HEK293 (cell line): ENCODE data around the gene COX20.

ENCODE experiments used
- YY2 ChIP-seq: fragments of 450-650 bp; formaldehyde crosslinking; IDR thresholded peaks from 2 replicates; pipeline ENCODE4 v1.5.1; 2016; ENCODE audit warnings: missing biosample characterization, missing genetic modification characterization
- ZFP69B ChIP-seq: fragments of 450-650 bp; formaldehyde crosslinking; IDR thresholded peaks from 2 replicates; pipeline ENCODE4 v1.5.1; 2016; ENCODE audit warnings: missing biosample characterization, missing genetic modification characterization
- ZNF266 ChIP-seq: fragments of 450-650 bp; formaldehyde crosslinking; IDR thresholded peaks from 2 replicates; pipeline ENCODE4 v1.5.1; 2016; ENCODE audit warnings: missing biosample characterization, missing genetic modification characterization, low read depth
- ZNF501 ChIP-seq: fragments of 450-650 bp; formaldehyde crosslinking; IDR thresholded peaks from 2 replicates; pipeline ENCODE4 v1.5.1; 2016; ENCODE audit warnings: missing biosample characterization, missing genetic modification characterization
- TF ChIP-seq, protein P1 (sequence below): fragments of 450-650 bp; formaldehyde crosslinking; IDR thresholded peaks from 2 replicates; pipeline ENCODE4 v1.5.1; 2016; ENCODE audit warnings: missing biosample characterization, missing genetic modification characterization

DNA sequence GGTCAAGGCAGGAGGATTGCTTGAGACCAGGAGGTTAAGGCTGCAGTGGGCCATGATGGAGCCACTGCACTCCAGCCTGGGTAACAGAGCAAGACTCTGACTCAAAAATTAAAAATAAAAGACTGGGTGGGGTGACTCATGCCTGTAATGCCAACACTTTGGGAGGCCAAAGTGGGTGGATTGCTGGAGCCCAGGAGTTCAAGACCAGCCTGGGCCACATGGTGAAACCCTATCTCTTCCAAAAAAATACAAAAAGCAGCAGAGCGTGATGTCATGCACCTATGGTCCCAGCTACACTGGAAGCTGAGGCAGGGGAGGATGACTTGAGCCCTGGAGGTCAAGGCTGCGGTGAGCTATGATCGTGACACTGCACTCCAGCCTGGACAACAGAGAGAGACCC is 44.4 kb upstream of the COX20 start:
- TF ChIP-seq, protein P1, sequence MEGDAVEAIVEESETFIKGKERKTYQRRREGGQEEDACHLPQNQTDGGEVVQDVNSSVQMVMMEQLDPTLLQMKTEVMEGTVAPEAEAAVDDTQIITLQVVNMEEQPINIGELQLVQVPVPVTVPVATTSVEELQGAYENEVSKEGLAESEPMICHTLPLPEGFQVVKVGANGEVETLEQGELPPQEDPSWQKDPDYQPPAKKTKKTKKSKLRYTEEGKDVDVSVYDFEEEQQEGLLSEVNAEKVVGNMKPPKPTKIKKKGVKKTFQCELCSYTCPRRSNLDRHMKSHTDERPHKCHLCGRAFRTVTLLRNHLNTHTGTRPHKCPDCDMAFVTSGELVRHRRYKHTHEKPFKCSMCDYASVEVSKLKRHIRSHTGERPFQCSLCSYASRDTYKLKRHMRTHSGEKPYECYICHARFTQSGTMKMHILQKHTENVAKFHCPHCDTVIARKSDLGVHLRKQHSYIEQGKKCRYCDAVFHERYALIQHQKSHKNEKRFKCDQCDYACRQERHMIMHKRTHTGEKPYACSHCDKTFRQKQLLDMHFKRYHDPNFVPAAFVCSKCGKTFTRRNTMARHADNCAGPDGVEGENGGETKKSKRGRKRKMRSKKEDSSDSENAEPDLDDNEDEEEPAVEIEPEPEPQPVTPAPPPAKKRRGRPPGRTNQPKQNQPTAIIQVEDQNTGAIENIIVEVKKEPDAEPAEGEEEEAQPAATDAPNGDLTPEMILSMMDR (tag by site-specific recombination): no peak
- no peak for TF ChIP-seq ZNF501 (tag by site-specific recombination)
- no peak for TF ChIP-seq YY2 (tag by site-specific recombination)
- TF ChIP-seq ZNF266 (tag by site-specific recombination): no peak
- no peak for TF ChIP-seq ZFP69B (tag by site-specific recombination)
